PC-9 (cell line): ENCODE measurements around the gene SIAH3.

ENCODE experiments used
- CTCF ChIP-seq: fragments of 200-600 bp; sonication (generic); conservative IDR thresholded peaks from 2 replicates; pipeline ENCODE4 v1.6.1; 2017; ENCODE audit warnings: mixed run types, antibody characterized with exemption, mild to moderate bottlenecking, moderate library complexity
- EZH2 ChIP-seq: fragments of 200-600 bp; sonication (generic); IDR thresholded peaks from 2 replicates; pipeline ENCODE4 v1.8.0; 2017; ENCODE audit warnings: antibody characterized with exemption, low read depth

- TF ChIP-seq CTCF, result no peak
- TF ChIP-seq EZH2, result no peak
These were observed 21.0 kb upstream of the SIAH3 start for GRCh38 chr13:45872566-45872965.
